Gastrocnemius medialis (tissue), 4 donors: ENCODE results near the gene NLGN1. TPM values are rescaled to one million over a fixed set of nuclear protein-coding genes. Genes with fewer than 3 reads are reported as not detected.

Experiments
- ATAC-seq, 2 donors: fragments of 150-250 bp; one replicate each; pipeline ENCODE4 v1.9.1; 2016
- DNase-seq, 2 donors: peaks; one replicate each; pipeline ENCODE4 v3.0.0-alpha.2; 2019
- H3K27ac ChIP-seq, 4 donors: fragments of 200-600 bp; sonication (generic); 1 replicate in 1 of 4; 2 replicates in 3 of 4; pipeline ENCODE4 v1.5.1; 2016 to 2018; ENCODE audit warnings: mild to moderate bottlenecking in 2 of 4, moderate library complexity in 1 of 4
- H3K27me3 ChIP-seq, 3 donors: fragments of 200-600 bp; sonication (generic) in 2 of 3; 1 replicate in 1 of 3; 2 replicates in 2 of 3; pipeline versions ENCODE4 v1.5.1 to v1.6.0; 2016 to 2019; ENCODE audit warnings: mild to moderate bottlenecking in 1 of 3, moderate library complexity in 1 of 3
- H3K36me3 ChIP-seq, 2 donors: fragments of 200-600 bp; sonication (generic) in 1 of 2; one replicate each; pipeline ENCODE4 v1.5.1; 2017 to 2018
- H3K4me1 ChIP-seq, 2 donors: fragments of 200-600 bp; sonication (generic) in 1 of 2; one replicate each; pipeline ENCODE4 v1.5.1; 2016 to 2017; ENCODE audit warnings: mild to moderate bottlenecking in 2 of 2
- H3K4me3 ChIP-seq, 4 donors: fragments of 200-600 bp; sonication (generic) in 3 of 4; 1 replicate in 1 of 4; 2 replicates in 3 of 4; pipeline ENCODE4 v1.5.1; 2016 to 2019; ENCODE audit warnings: mild to moderate bottlenecking in 2 of 4
- H3K9me3 ChIP-seq, 3 donors: fragments of 200-600 bp; sonication (generic) in 2 of 3; 1 replicate in 1 of 3; 2 replicates in 2 of 3; pipeline ENCODE4 v1.5.1; 2016 to 2019
- POLR2A ChIP-seq, 2 donors: fragments of 450-650 bp; IDR thresholded peaks; one replicate each; pipeline ENCODE4 v1.6.1; 2017; ENCODE audit warnings: antibody characterized with exemption in 2 of 2, mild to moderate bottlenecking in 2 of 2, moderate library complexity in 2 of 2
- in situ Hi-C, 4 donors: fragments of 200-750 bp; cut with MboI; loops; one replicate each; pipeline versions ENCODE4 v1.15.0 to v1.8.0; 2017; ENCODE audit warnings: low sequenced_read_pairs in 4 of 4
- intact Hi-C: fragments of 100-400 bp; cut with DNase I; formaldehyde crosslinking; loops from one replicate; pipeline ENCODE4 v1.15.1; 2023; ENCODE audit warnings: low total_unique reads
- total RNA-seq, 4 donors: library from RNA; depleted of rRNA; stranded (reverse); fragments of >200 nt; gene quantifications; one replicate each; pipeline versions ENCODE4 v1.1.0 to v1.2.3, GENCODE V29; 2016
- TF ChIP-seq, protein P1 (sequence below), 5 experiments: fragments of 450-650 bp in 3 of 5; fragments of 200-600 bp in 2 of 5; sonication (generic) in 2 of 5; IDR thresholded peaks in 4 of 5; conservative IDR thresholded peaks in 1 of 5; 1 replicate in 4 of 5; 2 replicates in 1 of 5; pipeline ENCODE4 v1.5.1; 2016 to 2019; ENCODE audit warnings: antibody characterized with exemption in 5 of 5, mild to moderate bottlenecking in 3 of 5, moderate library complexity in 3 of 5

Gene NLGN1
- total RNA-seq, 4 donors from 2014 or later = 0.52 to 1.9 (median 1.1) TPM

- in situ Hi-C loops = no loop called here
- H3K4me3 ChIP-seq = no peak overlapping the region
- no peaks in the 10 kb centered on the region for H3K36me3 ChIP-seq
- no peaks in the 10 kb centered on the region for H3K9me3 ChIP-seq
- DNase-seq = no peak
- no peak overlapping the region for H3K27ac ChIP-seq
- intact Hi-C loops = no loop called here
- no peak for TF ChIP-seq POLR2A (IDR thresholded peaks at IDR 0.05)
- TF ChIP-seq, protein P1, sequence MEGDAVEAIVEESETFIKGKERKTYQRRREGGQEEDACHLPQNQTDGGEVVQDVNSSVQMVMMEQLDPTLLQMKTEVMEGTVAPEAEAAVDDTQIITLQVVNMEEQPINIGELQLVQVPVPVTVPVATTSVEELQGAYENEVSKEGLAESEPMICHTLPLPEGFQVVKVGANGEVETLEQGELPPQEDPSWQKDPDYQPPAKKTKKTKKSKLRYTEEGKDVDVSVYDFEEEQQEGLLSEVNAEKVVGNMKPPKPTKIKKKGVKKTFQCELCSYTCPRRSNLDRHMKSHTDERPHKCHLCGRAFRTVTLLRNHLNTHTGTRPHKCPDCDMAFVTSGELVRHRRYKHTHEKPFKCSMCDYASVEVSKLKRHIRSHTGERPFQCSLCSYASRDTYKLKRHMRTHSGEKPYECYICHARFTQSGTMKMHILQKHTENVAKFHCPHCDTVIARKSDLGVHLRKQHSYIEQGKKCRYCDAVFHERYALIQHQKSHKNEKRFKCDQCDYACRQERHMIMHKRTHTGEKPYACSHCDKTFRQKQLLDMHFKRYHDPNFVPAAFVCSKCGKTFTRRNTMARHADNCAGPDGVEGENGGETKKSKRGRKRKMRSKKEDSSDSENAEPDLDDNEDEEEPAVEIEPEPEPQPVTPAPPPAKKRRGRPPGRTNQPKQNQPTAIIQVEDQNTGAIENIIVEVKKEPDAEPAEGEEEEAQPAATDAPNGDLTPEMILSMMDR (IDR thresholded peaks at IDR 0.05 in 4 of 5, conservative IDR thresholded peaks at IDR 0.05 in 1 of 5) = no peak
- ATAC-seq = no peak
- no peaks in the 10 kb centered on the region for H3K27me3 ChIP-seq
- H3K4me1 ChIP-seq = no peaks in the 10 kb centered on the region
Measured at GRCh38 chr3:173891272-173892100, 493.9 kb downstream of the NLGN1 start.

DNA sequence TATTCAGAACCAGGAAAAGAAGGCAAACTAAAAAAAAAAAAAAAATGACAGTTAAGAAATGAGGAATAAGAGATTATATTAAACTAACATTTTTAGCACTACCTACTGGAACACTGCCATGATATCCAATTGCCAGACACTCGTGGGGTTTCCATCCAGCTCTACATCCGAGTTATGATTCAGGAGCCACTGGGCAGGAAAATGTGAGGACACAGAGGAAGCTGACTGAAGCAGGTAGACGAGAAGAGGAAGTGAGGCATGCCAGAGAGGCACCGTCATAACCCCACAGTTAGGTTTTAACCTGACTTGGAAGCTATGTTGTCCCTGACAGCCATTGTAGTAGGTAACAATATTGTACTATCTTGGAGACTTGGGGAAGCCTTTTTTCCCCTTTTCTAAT is 495.0 kb downstream of the NLGN1 start:
- no peak for TF ChIP-seq POLR2A (IDR thresholded peaks at IDR 0.05)
- TF ChIP-seq, protein P1 (IDR thresholded peaks at IDR 0.05 in 4 of 5, conservative IDR thresholded peaks at IDR 0.05 in 1 of 5) = no peak
- in situ Hi-C loops (no loop called here), intact Hi-C loops (no loop called here)
- no peaks in the 10 kb centered on the region for H3K9me3 ChIP-seq
- H3K4me3 ChIP-seq = no peak overlapping the region
- H3K27me3 ChIP-seq = no peaks in the 10 kb centered on the region
- no peak for DNase-seq
- no peak for ATAC-seq
- H3K27ac ChIP-seq = no peak overlapping the region
- H3K36me3 ChIP-seq = no peaks in the 10 kb centered on the region
- H3K4me1 ChIP-seq = no peaks in the 10 kb centered on the region

DNA sequence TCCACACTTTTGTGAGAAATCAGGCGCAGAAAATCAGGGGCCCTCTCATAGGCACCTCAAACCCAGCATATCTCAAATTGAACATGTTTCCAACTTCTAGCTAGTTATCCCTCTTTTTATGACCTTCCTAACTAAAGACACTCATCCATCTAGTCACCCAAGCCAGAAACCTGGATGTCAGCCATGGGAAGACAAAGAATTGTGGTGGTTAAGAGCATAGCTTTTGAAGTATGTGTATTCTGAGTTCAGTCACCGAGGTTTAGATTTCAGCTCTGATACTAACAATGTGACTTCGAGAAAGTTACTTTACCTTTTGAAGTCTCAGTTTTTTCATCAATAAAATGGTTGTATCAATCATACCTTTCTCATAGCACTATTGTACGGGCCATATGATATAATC is 495.5 kb downstream of the NLGN1 start:
- TF ChIP-seq, protein P1 (IDR thresholded peaks at IDR 0.05 in 4 of 5, conservative IDR thresholded peaks at IDR 0.05 in 1 of 5) = no peak
- no peak for TF ChIP-seq POLR2A (IDR thresholded peaks at IDR 0.05)
- no peaks in the 10 kb centered on the region for H3K9me3 ChIP-seq
- DNase-seq (no peak), ATAC-seq (no peak)
- in situ Hi-C loops = no loop called here
- H3K27ac ChIP-seq = no peak overlapping the region
- no peaks in the 10 kb centered on the region for H3K4me1 ChIP-seq
- H3K4me3 ChIP-seq = no peak overlapping the region
- no peaks in the 10 kb centered on the region for H3K27me3 ChIP-seq
- intact Hi-C loops = no loop called here
- H3K36me3 ChIP-seq = no peaks in the 10 kb centered on the region

DNA sequence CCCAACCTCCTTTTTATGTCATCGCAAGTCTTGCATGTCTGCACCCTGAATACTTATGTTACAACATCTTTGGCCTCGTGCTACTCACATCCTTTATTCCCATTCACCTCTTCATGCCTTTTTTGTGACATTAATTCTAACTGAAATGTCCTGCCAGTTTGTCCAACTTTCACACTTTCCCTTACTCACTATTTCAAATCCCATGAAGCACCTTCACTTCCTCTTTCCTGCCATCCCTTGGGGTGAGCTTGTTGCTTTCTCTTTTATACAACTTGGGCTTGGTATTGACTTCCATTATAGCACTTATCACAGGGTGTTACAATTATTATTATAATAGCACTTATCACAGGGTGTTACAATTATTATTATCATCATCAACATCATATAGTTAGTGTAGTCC is 496.3 kb downstream of the NLGN1 start:
- intact Hi-C loops (no loop called here), in situ Hi-C loops (no loop called here)
- Histone ChIP-seq H3K4me3 (no peak overlapping the region), H3K27me3 (no peaks in the 10 kb centered on the region), H3K27ac (no peak overlapping the region), H3K9me3 (no peaks in the 10 kb centered on the region), H3K36me3 (no peaks in the 10 kb centered on the region), H3K4me1 (no peaks in the 10 kb centered on the region)
- no peak for TF ChIP-seq POLR2A (IDR thresholded peaks at IDR 0.05)
- TF ChIP-seq, protein P1 (IDR thresholded peaks at IDR 0.05 in 4 of 5, conservative IDR thresholded peaks at IDR 0.05 in 1 of 5) = no peak
- DNase-seq = no peak
- ATAC-seq = no peak
